NCI-H460 (cell line): Measurements from ENCODE around the gene PRSS16. TPM values are rescaled to one million over a fixed set of nuclear protein-coding genes. Genes with fewer than 3 reads are reported as not detected.
"Not testable (repeated sequence)": the region's sequence is repeated elsewhere in the genome, so short reads cannot be mapped to it uniquely, and the experiment has no call there.

ENCODE experiments used
- DNase-seq: peaks from one replicate; pipeline ENCODE4 v3.0.0-alpha.2; 2016; ENCODE audit warnings: low read depth; ENCODE audit errors: extremely low read depth
- polyA plus RNA-seq: library from polyadenylated mRNA; depleted of rRNA; stranded (reverse); fragments of >200 nt; gene quantifications from 2 replicates; pipeline ENCODE4 v1.2.3, GENCODE V29; 2014; cell fraction: nucleus; rRNA removed
- total RNA-seq: library from RNA; depleted of rRNA; stranded (reverse); fragments of >200 nt; shearing (Covaris generic); gene quantifications from 2 replicates; pipeline ENCODE4 v1.2.3, GENCODE V29; 2014; rRNA removed

The PRSS16 gene, protein sequence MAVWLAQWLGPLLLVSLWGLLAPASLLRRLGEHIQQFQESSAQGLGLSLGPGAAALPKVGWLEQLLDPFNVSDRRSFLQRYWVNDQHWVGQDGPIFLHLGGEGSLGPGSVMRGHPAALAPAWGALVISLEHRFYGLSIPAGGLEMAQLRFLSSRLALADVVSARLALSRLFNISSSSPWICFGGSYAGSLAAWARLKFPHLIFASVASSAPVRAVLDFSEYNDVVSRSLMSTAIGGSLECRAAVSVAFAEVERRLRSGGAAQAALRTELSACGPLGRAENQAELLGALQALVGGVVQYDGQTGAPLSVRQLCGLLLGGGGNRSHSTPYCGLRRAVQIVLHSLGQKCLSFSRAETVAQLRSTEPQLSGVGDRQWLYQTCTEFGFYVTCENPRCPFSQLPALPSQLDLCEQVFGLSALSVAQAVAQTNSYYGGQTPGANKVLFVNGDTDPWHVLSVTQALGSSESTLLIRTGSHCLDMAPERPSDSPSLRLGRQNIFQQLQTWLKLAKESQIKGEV
- 4.1 and 5.0 TPM in 2 replicates for total RNA-seq
- 0.88 and 6.4 TPM in 2 replicates for polyA plus RNA-seq

DNA sequence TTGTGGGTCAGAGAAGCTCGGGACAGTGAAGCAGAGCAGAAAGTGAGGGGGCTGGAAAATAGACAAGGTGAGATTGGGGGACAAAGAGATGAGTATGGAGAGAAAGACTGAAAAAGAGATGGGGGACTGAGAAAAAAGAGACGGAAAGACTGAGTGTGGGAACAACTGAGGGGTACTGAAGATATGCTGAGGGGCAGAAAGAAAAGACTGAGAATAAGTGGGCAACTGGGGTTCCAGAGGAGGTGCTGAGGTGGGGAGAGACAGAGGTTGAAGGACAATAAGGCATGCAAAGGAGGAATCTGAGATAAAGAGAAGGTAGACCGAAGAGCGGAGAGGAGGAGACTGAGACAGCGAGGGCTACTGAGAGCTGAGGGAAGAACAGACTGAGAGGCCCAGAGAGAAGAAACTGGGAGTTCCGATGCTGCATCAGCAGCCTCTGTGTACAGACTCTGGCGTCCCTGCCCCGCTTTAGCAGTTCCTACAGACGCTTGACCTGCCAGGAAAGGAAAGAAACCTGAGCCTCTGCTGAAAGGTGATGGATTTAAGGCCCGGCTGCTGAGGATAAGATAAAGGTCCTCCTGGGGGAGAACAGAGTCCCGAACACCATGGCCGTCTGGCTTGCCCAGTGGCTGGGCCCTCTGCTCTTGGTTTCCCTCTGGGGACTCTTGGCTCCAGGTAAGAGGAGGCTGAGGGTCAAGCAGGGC, at the start of gene PRSS16:
Gene PRSS16, plus strand, starts transcription at position 569 of the 704 bp plus-strand sequence. Its CDS starts 37 bp downstream, at position 606.
- no peak for DNase-seq

DNA sequence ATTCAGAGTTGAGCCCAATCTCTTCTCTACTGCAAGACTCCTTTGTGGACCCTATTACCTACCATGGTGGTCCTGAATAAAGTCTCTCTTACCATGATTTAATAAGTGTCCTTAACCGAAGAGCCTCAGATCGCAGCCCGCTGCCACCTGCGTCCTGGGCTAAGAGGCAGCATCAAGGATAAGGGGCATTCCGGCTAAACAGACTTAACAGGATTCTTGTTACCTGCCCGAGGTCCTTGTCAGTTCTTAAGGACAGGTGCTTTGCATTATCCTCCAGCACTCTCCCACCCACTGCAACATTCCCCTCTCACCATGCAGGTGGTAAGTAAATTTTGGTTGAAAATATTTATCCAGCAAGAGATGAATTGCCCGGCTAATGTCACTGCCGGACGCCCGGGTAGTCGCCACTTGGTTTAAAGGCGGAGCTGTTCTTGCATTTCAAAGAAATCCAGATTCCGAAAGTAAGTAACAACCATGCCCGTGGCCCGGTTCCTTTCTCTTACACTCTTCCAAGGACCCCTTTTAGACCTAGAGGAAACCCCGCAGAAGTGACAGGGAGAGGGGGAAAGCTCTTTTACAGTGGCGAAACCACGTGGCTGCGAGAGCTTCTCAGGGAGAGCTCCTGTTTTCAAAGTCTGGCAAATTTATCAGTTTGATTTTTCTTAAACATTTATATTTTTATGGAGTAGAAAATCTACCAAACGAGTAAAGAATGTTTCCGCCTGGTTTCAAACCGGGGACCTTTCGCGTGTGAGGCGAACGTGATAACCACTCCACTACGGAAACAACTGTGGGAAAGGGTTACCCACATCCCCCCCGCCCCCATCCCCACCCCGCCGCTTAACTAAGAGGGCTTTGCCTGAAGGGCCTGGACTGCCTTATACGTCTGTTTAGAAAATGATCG, 41.9 kb upstream of the PRSS16 start:
- no peak for DNase-seq

DNA sequence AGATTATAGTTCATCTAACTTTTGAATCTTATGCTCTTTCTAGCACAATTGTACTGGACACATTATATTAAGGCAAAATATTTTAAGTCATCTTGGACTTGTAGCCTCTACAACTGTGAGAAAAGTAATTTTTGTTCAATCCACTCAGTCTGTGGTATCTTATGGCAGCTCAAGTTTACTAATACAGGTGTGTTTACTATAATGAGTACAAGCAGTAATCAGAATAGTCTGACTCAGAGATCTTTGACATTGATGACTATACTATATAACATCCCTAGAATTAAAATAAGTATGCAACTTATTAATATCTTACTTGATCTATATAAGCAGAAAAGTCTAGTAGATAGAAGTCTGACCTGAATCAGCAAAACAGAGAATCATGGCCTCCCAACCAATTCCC, 40.7 kb upstream of the PRSS16 start:
- no peak for DNase-seq

DNA sequence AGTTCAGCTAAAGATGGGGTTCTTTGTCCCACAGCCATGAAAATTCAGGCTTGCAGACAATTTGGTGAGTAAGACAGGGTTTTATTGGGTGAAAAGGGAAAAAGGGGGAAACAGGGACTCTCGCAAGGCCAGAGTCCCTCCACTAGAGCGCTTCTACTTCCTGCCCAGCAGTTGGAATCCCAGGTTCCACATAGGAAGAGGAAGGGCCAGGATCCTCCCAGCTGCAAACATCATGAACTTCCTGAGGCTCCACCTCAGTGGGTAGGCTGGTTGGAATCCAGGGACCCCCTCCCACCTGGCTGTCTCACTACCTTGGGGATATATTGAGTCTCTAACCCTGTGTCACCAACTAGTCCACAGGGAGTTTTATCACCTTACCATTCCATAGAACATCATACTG, 39.5 kb upstream of the PRSS16 start:
- DNase-seq: no peak

DNA sequence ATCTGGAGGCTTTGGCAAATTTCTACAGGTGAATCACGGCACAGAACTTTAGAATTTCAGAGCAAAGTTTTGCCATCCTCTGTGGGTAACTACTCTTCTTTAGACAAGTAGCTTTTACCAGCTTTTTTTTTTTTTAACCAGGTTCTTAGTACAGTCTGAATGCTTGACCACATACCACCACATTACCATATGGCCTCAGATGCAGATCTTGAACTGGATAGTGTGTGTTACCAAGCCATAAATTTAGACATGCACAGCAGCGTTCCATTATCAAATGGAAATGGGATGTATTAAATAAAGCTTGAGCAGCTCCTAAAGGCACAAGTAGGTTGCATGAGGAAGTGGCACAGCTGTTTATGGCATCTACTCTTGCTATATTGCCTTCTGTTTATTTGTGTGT, 38.3 kb upstream of the PRSS16 start:
- no peak for DNase-seq

DNA sequence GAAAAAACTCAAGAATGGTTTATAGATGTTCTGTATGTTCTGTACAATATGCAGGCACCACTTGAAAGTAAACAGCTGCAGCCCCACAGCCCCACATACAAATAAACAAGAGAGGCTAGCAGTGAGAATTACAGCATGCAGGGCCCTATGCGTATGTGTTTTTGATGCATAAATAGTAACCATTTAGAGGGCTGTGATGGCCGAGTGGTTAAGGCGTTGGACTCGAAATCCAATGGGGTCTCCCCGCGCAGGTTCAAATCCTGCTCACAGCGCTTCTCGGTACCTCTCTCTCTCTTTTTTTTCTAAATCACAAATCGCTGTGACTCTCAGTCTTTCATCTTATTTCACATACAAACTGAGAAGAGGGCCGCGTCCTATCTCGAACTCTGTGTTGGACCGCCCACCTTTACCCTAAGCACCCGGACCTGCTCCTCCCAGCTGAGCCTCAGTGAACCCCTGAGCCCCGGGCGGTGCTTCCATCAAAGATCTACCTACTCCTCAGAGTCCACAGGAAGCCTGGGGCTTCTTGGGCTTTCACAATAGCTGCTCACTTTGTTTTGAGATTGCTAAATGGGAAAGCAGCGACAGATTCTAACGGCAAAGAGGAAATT, 37.7 kb upstream of the PRSS16 start:
- peak; percentile 17 for DNase-seq

DNA sequence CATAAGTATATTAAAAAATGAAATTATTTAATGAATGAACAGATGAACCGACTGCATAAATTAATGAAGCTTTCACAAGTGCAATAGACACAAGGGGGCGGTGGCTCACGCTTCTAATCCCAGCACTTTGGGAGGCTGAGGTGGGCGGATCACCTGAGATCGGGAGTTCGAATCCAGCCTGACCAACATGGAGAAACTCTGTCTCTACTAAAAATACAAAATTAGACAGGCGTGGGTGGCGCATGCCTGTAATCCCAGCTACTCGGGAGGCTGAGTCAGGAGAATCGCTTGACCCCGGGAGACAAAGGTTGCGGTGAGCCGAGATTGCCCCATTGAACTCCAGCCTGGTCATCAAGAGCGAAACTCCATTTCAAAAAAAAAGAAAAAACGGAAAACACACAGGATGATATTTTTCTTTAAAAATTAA, 34.4 kb upstream of the PRSS16 start:
- DNase-seq: not testable (repeated sequence)

DNA sequence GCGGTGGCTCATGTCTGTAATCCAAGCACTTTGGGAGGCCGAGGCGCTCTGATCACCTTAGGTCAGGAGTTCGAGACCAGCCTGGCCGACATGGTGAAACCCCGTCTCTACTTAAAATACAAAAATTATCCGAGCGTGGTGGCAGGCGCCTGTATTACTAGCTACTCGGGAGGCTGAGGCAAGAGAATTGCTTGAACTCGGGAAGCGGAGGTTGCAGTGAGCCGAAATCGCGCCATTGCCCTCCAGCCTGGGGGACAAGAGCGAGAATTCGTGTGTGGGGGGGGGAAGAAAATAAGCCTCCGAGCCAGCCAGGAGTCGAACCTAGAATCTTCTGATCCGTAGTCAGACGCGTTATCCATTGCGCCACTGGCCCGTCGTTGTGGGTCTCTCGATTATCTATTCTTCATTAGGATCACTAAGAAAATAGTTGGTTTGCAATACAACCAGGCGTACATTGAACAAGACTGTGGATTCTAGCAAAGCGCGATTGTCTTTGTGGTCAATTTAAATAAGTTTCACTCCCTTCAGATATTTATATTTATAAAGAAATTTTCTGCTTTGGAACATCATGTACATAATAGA, 33.9 kb upstream of the PRSS16 start:
- peak; percentile 64 for DNase-seq

DNA sequence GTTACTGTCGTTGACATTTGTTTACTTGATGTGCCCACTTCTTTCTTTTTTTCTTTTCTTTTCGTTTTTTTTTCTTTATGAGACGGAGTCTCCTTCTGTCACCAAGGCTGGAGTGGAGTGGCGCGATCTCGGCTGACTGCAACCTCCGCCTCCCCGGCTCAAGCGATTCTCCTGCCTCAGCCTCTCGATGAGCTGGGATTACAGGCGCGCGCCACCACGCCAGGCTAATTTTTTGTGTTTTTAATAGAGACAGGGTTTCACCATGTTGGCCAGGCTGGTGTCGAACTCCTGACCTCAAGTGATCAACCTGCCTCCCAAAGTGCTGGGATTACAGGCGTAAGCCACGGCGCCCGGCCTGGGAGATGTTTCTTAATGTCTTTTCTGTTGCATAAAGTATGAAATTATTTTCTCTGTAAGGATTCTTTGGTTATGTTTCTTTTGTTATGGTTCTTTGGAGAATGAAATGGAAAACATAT, 33.3 kb upstream of the PRSS16 start:
- DNase-seq: peak; percentile 9

DNA sequence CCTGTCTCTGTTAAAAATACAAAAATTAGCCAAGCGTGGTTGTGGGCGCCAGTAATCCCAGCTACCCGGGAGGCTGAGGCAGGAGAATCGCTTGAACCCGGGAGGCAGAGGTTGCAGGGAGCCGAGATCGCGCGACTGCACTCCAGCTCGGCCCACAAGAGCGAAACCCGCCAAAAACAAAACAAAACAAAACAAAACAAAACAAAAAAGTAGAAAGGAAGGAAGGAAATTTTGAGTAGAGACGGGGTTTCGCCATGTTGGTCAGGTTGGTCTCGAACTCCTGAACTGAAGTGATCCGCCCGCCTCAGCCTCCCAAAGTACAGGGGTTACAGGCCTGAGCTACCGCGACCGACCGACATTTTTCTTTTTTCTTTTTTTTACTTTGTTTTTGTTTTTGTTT, 30.6 kb upstream of the PRSS16 start:
- no peak for DNase-seq

DNA sequence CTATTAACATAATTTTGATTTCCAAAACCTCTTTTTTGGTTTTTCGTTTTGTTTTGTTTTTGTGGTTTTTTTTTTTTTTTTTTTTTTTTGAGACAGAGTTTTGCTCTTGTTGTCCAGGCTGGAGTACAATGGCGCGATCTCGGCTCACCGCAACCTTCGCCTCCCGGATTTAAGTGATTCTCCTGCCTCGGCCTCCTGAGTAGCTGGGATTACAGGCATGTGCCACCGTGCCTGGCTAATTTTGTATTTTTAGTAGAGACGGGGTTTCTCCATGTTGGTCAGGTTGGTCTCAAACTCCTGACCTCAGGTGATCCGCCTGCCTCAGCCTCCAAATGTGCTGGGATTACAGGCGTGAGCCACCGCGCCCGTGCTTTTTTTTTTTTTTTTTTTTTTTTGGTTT, 24.5 kb upstream of the PRSS16 start:
- not testable (repeated sequence) for DNase-seq

DNA sequence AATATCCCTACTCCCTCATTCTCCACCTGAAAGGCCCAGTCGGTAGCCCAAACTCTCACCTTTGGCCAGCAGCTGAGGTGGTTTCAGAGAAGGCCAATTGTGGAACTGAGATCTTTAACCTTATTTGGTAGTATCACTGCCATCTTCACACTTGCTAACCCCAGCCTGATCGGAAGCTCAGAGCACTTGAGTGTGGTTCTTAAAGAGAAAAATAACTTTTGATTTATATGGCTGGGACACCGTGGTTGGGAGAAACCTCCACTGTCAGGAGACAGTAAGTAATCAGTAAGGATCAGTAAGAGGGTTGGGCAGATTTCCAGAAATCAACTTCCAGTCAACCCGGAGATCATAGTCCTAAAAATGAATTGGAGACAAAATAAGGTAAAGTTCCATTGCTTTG, 22.8 kb upstream of the PRSS16 start:
- no peak for DNase-seq

DNA sequence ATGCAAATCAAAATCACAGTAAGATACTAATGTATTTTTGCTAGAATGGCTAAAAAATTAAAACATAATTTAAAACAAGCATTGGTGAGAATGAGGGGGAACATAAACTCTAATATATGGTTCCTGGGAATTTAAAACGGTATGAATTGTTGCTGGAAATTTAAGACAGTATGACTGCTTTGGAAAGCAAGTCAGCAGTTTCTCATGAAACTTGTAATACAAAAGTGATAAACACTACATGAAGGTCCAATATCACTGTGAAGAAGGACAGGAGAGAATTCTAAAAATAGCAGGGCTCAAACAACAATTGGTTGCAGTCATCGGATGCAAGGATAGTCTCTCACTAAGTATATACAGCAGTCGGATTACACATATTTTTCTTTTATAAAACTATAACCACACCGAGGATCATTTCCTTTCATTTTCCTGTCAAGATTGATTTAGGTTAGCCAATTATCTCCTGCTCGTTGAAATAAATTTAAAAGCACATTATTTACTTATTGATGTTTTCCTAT, 18.5 kb upstream of the PRSS16 start:
- DNase-seq: no peak

DNA sequence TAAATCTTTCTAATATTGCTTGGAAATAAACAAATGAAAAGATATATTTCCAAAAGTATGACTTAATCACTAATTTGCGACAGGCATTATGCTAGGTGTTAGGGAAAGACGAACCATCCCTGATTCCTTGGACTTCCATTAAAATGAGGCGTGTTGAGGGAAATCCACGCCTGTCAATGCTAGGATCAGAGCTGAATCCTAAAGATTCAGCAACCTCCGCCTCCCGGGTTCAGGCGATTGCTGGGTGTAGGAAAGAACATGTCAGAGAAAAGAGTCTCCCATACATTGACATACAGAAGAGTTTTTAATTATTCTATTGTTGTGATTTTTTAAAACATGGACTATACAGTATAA, 16.8 kb upstream of the PRSS16 start:
- no peak for DNase-seq

DNA sequence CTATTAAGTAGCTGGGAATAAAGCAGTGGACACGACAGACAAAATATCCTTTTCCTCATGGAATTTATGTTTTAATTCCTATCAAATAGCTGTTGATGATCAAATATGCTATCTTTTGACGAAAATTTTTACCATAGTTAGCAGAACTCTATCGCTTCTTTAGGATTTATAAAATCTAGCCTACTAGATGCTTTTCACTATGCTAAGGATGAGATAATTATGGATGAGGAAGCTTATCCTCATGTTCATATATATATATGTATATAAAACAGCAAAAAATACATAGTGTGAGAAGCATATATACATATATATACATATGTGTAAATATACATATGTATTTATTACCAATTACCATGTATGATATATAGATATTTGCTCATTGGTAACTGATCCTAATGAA, 12.9 kb upstream of the PRSS16 start:
- no peak for DNase-seq

DNA sequence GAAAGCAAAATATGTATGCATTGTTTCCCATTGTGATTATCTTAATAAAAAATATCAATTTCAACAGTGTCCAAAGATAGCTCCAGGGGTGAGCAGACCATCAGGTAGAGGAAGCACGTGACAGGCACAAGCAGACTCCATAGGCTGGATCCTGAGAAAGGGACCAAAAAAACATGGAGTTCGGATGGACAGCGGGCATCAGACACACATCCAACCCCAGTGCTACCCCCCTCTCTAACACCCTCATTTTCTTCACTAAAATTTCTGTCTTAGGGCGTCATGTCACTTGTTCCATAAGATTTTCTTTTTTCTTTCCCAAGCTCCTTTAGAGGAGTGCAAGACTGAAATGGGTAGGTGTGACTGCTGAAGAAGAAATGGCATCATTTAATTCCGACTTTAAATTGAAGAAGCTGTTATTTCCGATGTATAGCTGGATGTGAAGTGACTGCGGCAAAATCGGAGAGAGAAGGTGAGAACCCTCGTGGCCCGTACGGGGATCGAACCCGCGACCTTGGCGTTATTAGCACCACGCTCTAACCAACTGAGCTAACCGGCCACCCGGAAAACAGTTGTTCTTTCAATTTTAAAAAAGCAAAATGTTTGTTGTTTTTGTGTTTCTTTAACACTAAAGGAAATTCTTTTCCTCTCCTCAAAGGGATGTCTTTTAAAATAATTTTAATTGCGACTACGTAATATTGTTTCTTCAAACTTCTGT, 10.3 kb upstream of the PRSS16 start:
- no peak for DNase-seq

DNA sequence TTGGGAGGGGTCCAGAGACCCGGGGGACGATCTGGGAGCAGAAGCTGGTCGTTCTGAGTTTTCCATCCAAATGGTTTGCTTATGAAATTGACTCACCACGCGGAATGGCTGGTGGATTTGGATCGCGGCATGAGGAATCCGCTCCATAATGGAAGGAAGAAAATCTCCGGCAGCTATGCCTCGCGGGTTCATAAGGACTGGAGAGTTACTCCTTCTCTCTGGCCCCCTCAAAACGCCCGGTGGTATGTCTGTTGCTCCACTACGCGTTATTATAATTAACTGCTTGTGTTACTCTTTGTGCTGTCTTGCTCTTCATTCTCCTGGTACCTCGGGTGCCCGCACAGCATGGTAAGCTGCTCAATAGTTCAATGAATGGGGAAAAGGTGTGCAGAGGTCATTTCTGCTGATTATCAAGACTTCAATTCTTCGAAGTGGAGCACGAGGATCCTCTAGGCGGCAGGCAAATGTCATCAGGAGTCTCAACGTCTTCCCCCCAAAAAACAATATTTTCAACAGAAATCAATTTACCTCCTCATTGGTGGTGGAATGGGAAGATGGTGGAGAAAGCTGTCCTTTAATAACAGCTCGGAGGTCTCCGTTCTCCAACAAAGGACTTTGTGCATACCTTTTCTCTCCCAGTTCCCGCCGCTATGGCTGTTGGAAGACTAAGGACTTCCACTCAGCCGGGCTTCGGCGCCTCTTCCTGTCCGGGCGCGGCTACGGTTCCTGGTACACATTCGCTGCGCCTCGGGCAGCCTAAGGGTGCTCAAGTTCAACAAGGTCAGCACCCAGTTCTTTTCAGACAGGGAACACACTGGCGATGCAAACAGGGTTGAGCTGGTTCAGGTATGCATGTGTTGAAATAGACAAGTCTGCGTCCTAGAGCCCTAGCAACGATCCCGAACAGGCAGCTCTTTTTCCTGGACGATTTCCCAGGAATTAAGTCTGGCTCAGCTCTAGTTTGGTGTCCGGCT, 9.2 kb upstream of the PRSS16 start:
- no peak for DNase-seq

DNA sequence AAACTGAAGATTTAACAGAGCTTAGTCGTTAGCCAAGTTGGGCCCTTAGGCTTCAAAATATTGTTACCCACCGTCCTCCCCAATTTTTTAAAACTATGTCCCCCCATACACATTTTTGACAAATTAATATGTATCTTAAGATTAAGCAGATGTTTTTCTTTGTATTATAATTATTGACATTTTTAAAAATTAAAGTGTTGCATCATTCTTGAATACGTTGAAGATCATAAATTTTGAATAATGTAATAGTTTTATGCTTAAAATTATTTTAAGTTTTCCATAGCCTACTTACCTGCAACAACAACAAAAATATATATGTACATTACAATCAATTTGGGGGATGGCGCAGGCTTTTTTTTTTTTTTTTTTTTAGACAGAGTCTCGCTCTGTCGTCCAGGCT, 8.2 kb upstream of the PRSS16 start:
- no peak for DNase-seq
